K562 (cell line): ENCODE measurements around the gene UBXN6. TPM values are rescaled to one million over a fixed set of nuclear protein-coding genes. Genes with fewer than 3 reads are reported as not detected.

Experiments
- CCNT2 ChIP-seq: IDR thresholded peaks from 2 replicates; pipeline ENCODE4 v1.6.1; 2011; ENCODE audit warnings: borderline replicate concordance, low read depth, mild to moderate bottlenecking, moderate library complexity, mixed read lengths, low read length; ENCODE audit not compliant: insufficient read length; ENCODE audit errors: extremely low read depth
- POLR2A ChIP-seq: fragments of 450-650 bp; conservative IDR thresholded peaks from 2 replicates; pipeline ENCODE4 v1.6.1; 2016
- RAD51 ChIP-seq: fragments of 450-650 bp; IDR thresholded peaks from 2 replicates; pipeline ENCODE4 v1.7.1; 2016; ENCODE audit warnings: low read depth, mild to moderate bottlenecking, borderline replicate concordance
- RBFOX2 ChIP-seq: fragments of 200-400 bp; formaldehyde crosslinking; IDR thresholded peaks from 2 replicates; pipeline ENCODE4 v1.6.1; 2017; ENCODE audit warnings: low read depth, mild to moderate bottlenecking, low read length, moderate library complexity
- RBM22 ChIP-seq: fragments of 200-400 bp; formaldehyde crosslinking; IDR thresholded peaks from 2 replicates; pipeline ENCODE4 v1.6.1; 2018; ENCODE audit warnings: low read length, low read depth; ENCODE audit not compliant: poor library complexity, severe bottlenecking
- SIN3A ChIP-seq, 2 experiments: fragments of 150-350 bp in 1 of 2; IDR thresholded peaks; 2 replicates each; pipeline ENCODE4 v1.6.1; 2011 to 2016; ENCODE audit warnings: borderline replicate concordance in 2 of 2, low read depth in 2 of 2, low read length in 2 of 2, mild to moderate bottlenecking in 2 of 2, moderate library complexity in 2 of 2; ENCODE audit not compliant: control insufficient read depth in 1 of 2
- SLC30A9 ChIP-seq: fragments of 250-450 bp; sonication (Bioruptor Pico); IDR thresholded peaks from 2 replicates; pipeline ENCODE4 v1.8.0; 2022; ENCODE audit warnings: mild to moderate bottlenecking, moderate library complexity
- polyA plus RNA-seq, 8 experiments: library from polyadenylated mRNA; depleted of rRNA in 4 of 8; stranded (reverse) in 5 of 8; unstranded in 3 of 8; fragments of >200 nt; fragmentation: Nextera tagmentation in 2 of 8; fragmentation: Illumina TruSeq in 1 of 8; extraction: Ambion mirVana in 2 of 8; extraction: Trizol in 1 of 8; gene quantifications; 2 replicates each; pipeline versions ENCODE4 v1.2.1 to v1.2.3, GENCODE V29; 2011 to 2014; ENCODE audit warnings: inconsistent platforms in 1 of 8, missing spikeins in 1 of 8
- total RNA-seq, 7 experiments: library from RNA; depleted of rRNA in 6 of 7; stranded (reverse); fragments of >200 nt in 6 of 7; fragmentation: Illumina TruSeq in 2 of 7; extraction: Trizol in 2 of 7; gene quantifications; 2 replicates each; pipeline versions ENCODE4 v1.2.1 to v1.2.3, GENCODE V29; 2011 to 2021; ENCODE audit warnings: low replicate concordance in 1 of 7
- TF ChIP-seq, protein P1 (sequence below), 2 experiments: fragments of 250-450 bp in 1 of 2; fragments of 450-650 bp in 1 of 2; sonication (Bioruptor Pico) in 1 of 2; IDR thresholded peaks; 2 replicates each; pipeline versions ENCODE4 v1.6.1 to v1.8.0; 2016 to 2021; ENCODE audit warnings: mild to moderate bottlenecking in 2 of 2, moderate library complexity in 2 of 2, missing compliant biosample characterization in 1 of 2, missing genetic modification characterization in 1 of 2

The UBXN6 gene
- total and polyA plus RNA-seq, 9 of the 15 experiments (the other 6 are each of a cell fraction or from before 2014, with no cell fraction given), result 0.48 to 90.2 (median 29.5) TPM

GRCh38 chr19:4445963-4446703 is 11.5 kb downstream of the UBXN6 start (continued):
- TF ChIP-seq RAD51 (no peak), POLR2A (0 out of 2 replicates have a peak, but pooled peaks have one; percentile 7), SIN3A (IDR thresholded peaks at IDR 0.05; ENCODE audit: borderline replicate concordance in 2 of 2, control insufficient read depth in 1 of 2, low read depth in 2 of 2, low read length in 2 of 2) (no peak), CCNT2 (peak; percentile 32), RBFOX2 (peak; percentile 50; the same call in 1 of the 2 replicates), RBM22 (peak; percentile 69), SLC30A9 (CRISPR knock-in tag) (no peak)
- TF ChIP-seq, protein P1, sequence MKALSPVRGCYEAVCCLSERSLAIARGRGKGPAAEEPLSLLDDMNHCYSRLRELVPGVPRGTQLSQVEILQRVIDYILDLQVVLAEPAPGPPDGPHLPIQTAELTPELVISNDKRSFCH (CRISPR knock-in tag; IDR thresholded peaks at IDR 0.05), result no peak
- TF ChIP-seq, protein P1 (tag; IDR thresholded peaks at IDR 0.05), result no peak
